MG63 (cell line): Measurements from ENCODE around the gene KLHL7. TPM values are rescaled to one million over a fixed set of nuclear protein-coding genes. Genes with fewer than 3 reads are reported as not detected.

Experiments
- DNase-seq: peaks from one replicate; pipeline ENCODE4 v3.0.0-alpha.2; 2020
- H3K27me3 ChIP-seq: fragments of 250-450 bp; sonication (Bioruptor Pico); 2 replicates; pipeline ENCODE4 v1.5.1; 2020; ENCODE audit warnings: mild to moderate bottlenecking, moderate library complexity
- H3K36me3 ChIP-seq: fragments of 250-450 bp; sonication (Bioruptor Pico); 2 replicates; pipeline ENCODE4 v1.5.1; 2020; ENCODE audit warnings: mild to moderate bottlenecking, moderate library complexity
- H3K4me3 ChIP-seq: fragments of 250-450 bp; sonication (Bioruptor Pico); 2 replicates; pipeline ENCODE4 v1.5.1; 2020; ENCODE audit warnings: mild to moderate bottlenecking, moderate library complexity
- H3K9me3 ChIP-seq: fragments of 250-450 bp; sonication (Bioruptor Pico); 2 replicates; pipeline ENCODE4 v1.5.1; 2020; ENCODE audit warnings: mild to moderate bottlenecking, moderate library complexity
- total RNA-seq: library from RNA; depleted of rRNA; stranded (reverse); fragments of >200 nt; shearing (Covaris generic); gene quantifications from 2 replicates; pipeline ENCODE4 v1.2.3, GENCODE V29; 2014; ENCODE audit warnings: low replicate concordance

The KLHL7 gene
- total RNA-seq, 1 experiment from 2014 or later, result 16.2 TPM

GRCh38 chr7:23135755-23136154 is 30.2 kb downstream of the KLHL7 start:
- Histone ChIP-seq H3K27me3 (no peaks in the 10 kb centered on the region), H3K9me3 (no peaks in the 10 kb centered on the region), H3K36me3 (no peaks in the 10 kb centered on the region), H3K4me3 (no peak overlapping the region)
- DNase-seq, result no peak

GRCh38 chr7:23136216-23136615 is 30.6 kb downstream of the KLHL7 start:
- Histone ChIP-seq H3K4me3 (no peak overlapping the region), H3K9me3 (no peaks in the 10 kb centered on the region), H3K36me3 (no peaks in the 10 kb centered on the region; the same call in 1 of the 2 replicates), H3K27me3 (no peaks in the 10 kb centered on the region)
- DNase-seq, result no peak

- no peak for DNase-seq
- H3K9me3 ChIP-seq, result no peaks in the 10 kb centered on the region
- no peaks in the 10 kb centered on the region for H3K36me3 ChIP-seq
- H3K27me3 ChIP-seq, result no peaks in the 10 kb centered on the region
- no peak overlapping the region for H3K4me3 ChIP-seq
Measured at GRCh38 chr7:23157679-23158078, 52.1 kb downstream of the KLHL7 start.

- Histone ChIP-seq H3K27me3 (no peaks in the 10 kb centered on the region), H3K9me3 (no peaks in the 10 kb centered on the region), H3K4me3 (no peak overlapping the region), H3K36me3 (no peaks in the 10 kb centered on the region)
- no peak for DNase-seq
Measured at GRCh38 chr7:23158546-23158945, 53.0 kb downstream of the KLHL7 start.

- H3K27me3 ChIP-seq, result no peaks in the 10 kb centered on the region
- no peaks in the 10 kb centered on the region for H3K36me3 ChIP-seq
- DNase-seq, result no peak
- no peaks in the 10 kb centered on the region for H3K9me3 ChIP-seq
- no peak overlapping the region for H3K4me3 ChIP-seq
Measured at GRCh38 chr7:23161482-23161881, 55.9 kb downstream of the KLHL7 start.

GRCh38 chr7:23164846-23165245 is 59.3 kb downstream of the KLHL7 start:
- DNase-seq, result no peak
- Histone ChIP-seq H3K9me3 (no peaks in the 10 kb centered on the region), H3K36me3 (no peaks in the 10 kb centered on the region)

GRCh38 chr7:23165316-23165715 is 59.7 kb downstream of the KLHL7 start:
- no peaks in the 10 kb centered on the region for H3K36me3 ChIP-seq
- H3K4me3 ChIP-seq, result no peak overlapping the region
- no peaks in the 10 kb centered on the region for H3K27me3 ChIP-seq
- no peaks in the 10 kb centered on the region for H3K9me3 ChIP-seq
- DNase-seq, result no peak

More at GRCh38 chr7:23164846-23165245, 59.3 kb downstream of the KLHL7 start:
- Histone ChIP-seq H3K4me3 (no peak overlapping the region), H3K27me3 (no peaks in the 10 kb centered on the region)

GRCh38 chr7:23167691-23168090 is 62.1 kb downstream of the KLHL7 start:
- H3K27me3 ChIP-seq, result no peaks in the 10 kb centered on the region
- no peak for DNase-seq
- no peaks in the 10 kb centered on the region; the same call in 1 of the 2 replicates for H3K36me3 ChIP-seq
- no peaks in the 10 kb centered on the region for H3K9me3 ChIP-seq
- H3K4me3 ChIP-seq, result no peak overlapping the region

- Histone ChIP-seq H3K27me3 (no peaks in the 10 kb centered on the region), H3K4me3 (no peak overlapping the region), H3K36me3 (no peaks in the 10 kb centered on the region; the same call in 1 of the 2 replicates), H3K9me3 (no peaks in the 10 kb centered on the region)
- no peak for DNase-seq
Measured at GRCh38 chr7:23168111-23168885, 62.7 kb downstream of the KLHL7 start.

GRCh38 chr7:23175938-23176337 is 70.4 kb downstream of the KLHL7 start:
- no peak for DNase-seq
- Histone ChIP-seq H3K4me3 (no peak overlapping the region), H3K27me3 (no peaks in the 10 kb centered on the region), H3K36me3 (no peaks in the 10 kb centered on the region; the same call in 1 of the 2 replicates), H3K9me3 (no peaks in the 10 kb centered on the region)

- Histone ChIP-seq H3K4me3 (peak within 1 kb of the TSS; percentile 70), H3K27me3 (no peaks in the 10 kb centered on the region), H3K36me3 (peaks cover 25% of the 10 kb centered on the region), H3K9me3 (no peaks in the 10 kb centered on the region)
- DNase-seq, result peak; percentile 97
Measured at GRCh38 chr7:23181684-23182553, 76.3 kb downstream of the KLHL7 start, which contains the start of gene NUP42. Gene NUP42 (plus strand): TSS chr7:23182048. CDS start chr7:23182086, 38 bp downstream.

- Histone ChIP-seq H3K27me3 (no peaks in the 10 kb centered on the region), H3K9me3 (no peaks in the 10 kb centered on the region), H3K36me3 (peaks cover 35% of the 10 kb centered on the region), H3K4me3 (peak overlapping the region; percentile 70)
- DNase-seq, result no peak
Measured at GRCh38 chr7:23183279-23184012, 77.9 kb downstream of the KLHL7 start.

GRCh38 chr7:23184291-23184690 is 78.7 kb downstream of the KLHL7 start:
- DNase-seq, result no peak
- no peaks in the 10 kb centered on the region for H3K27me3 ChIP-seq
- no peaks in the 10 kb centered on the region for H3K9me3 ChIP-seq
- H3K36me3 ChIP-seq, result peaks cover 42% of the 10 kb centered on the region
- H3K4me3 ChIP-seq, result no peak overlapping the region

- DNase-seq, result peak; percentile 23
Measured at GRCh38 chr7:23184709-23185359, 79.2 kb downstream of the KLHL7 start.

GRCh38 chr7:23185980-23186379 is 80.4 kb downstream of the KLHL7 start:
- DNase-seq, result no peak
- no peak overlapping the region for H3K4me3 ChIP-seq
- H3K36me3 ChIP-seq, result peaks cover 57% of the 10 kb centered on the region
- H3K27me3 ChIP-seq, result no peaks in the 10 kb centered on the region
- no peaks in the 10 kb centered on the region for H3K9me3 ChIP-seq

More at GRCh38 chr7:23184709-23185359, 79.2 kb downstream of the KLHL7 start:
- Histone ChIP-seq H3K4me3 (no peak overlapping the region), H3K36me3 (peaks cover 47% of the 10 kb centered on the region), H3K27me3 (no peaks in the 10 kb centered on the region), H3K9me3 (no peaks in the 10 kb centered on the region)

- Histone ChIP-seq H3K4me3 (no peak overlapping the region), H3K36me3 (peaks cover 65% of the 10 kb centered on the region), H3K9me3 (no peaks in the 10 kb centered on the region), H3K27me3 (no peaks in the 10 kb centered on the region)
- DNase-seq, result no peak
Measured at GRCh38 chr7:23191022-23191421, 85.4 kb downstream of the KLHL7 start.
